Measurements from ENCODE around the gene GNAS-AS1. TPM values are rescaled to one million over a fixed set of nuclear protein-coding genes. Genes with fewer than 3 reads are reported as not detected.

Gene GNAS-AS1
- total RNA-seq, 4 donors from 2014 or later: 0.19 TPM; not detected in 3

DNA sequence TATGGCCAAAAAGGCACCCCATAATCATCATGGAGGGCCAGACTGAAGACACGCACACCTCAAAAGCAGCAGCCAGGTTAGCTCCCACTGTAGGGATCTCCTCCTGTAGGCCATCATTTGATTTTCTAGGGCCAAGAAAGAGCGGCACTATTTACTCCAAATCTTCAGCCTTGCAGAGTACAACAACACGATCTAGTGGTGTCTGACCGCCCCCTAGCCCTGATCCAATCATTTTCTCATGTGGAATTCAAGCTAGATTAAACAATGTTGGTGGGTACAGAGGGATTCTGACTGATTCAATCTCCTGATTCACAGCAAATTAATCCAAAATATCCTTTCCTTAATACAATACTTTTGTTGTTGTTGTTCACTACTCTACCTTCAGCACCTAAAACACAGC, 12.5 kb downstream of the GNAS-AS1 start:
- Histone ChIP-seq H3K36me3 (no peaks in the 10 kb centered on the region), H3K27me3 (peaks cover 79% of the 10 kb centered on the region), H3K9me3 (no peaks in the 10 kb centered on the region), H3K4me3 (no peak overlapping the region), H3K4me1 (peaks cover 0 to 19% (median 0%) of the 10 kb centered on the region in 3 donors), H3K27ac (no peak overlapping the region)
- TF ChIP-seq, protein P1, sequence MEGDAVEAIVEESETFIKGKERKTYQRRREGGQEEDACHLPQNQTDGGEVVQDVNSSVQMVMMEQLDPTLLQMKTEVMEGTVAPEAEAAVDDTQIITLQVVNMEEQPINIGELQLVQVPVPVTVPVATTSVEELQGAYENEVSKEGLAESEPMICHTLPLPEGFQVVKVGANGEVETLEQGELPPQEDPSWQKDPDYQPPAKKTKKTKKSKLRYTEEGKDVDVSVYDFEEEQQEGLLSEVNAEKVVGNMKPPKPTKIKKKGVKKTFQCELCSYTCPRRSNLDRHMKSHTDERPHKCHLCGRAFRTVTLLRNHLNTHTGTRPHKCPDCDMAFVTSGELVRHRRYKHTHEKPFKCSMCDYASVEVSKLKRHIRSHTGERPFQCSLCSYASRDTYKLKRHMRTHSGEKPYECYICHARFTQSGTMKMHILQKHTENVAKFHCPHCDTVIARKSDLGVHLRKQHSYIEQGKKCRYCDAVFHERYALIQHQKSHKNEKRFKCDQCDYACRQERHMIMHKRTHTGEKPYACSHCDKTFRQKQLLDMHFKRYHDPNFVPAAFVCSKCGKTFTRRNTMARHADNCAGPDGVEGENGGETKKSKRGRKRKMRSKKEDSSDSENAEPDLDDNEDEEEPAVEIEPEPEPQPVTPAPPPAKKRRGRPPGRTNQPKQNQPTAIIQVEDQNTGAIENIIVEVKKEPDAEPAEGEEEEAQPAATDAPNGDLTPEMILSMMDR (IDR thresholded peaks at IDR 0.05): no peak
- TF ChIP-seq POLR2A (IDR thresholded peaks at IDR 0.05): no peak
- no peak for TF ChIP-seq POLR2AphosphoS5 (IDR thresholded peaks at IDR 0.05)
- TF ChIP-seq EP300 (IDR thresholded peaks at IDR 0.05): no peak
- no peak for ATAC-seq
- WGBS, 2 donors (ENCODE audit: low coverage in 1 of 2): 59 to 80% methylated on average over 1 to 4 of the region's 4 CpGs

DNA sequence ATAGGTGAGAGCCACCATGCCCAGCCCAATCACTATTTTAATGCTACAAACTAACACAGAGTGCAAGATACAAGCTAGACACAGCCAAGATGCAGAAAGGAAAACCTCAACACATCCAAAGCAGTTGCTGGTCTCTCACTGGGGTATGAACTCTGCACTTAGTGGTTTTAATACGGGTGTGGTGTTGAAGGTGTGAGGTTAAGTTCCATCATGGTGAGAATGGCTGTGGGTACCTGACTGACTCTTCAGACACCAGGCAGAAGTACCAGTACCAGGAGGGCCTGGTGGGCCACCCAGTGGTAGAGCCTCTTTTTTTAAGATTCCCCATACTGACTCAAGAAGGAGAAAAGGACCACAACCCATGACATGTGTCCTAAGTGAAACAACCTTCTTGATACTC, 13.0 kb downstream of the GNAS-AS1 start:
- TF ChIP-seq, protein P1 (IDR thresholded peaks at IDR 0.05): no peak
- TF ChIP-seq POLR2A (IDR thresholded peaks at IDR 0.05) (no peak), EP300 (IDR thresholded peaks at IDR 0.05) (no peak), POLR2AphosphoS5 (IDR thresholded peaks at IDR 0.05) (no peak)
- Histone ChIP-seq H3K27ac (no peak overlapping the region), H3K36me3 (no peaks in the 10 kb centered on the region), H3K27me3 (peaks cover 74% of the 10 kb centered on the region), H3K4me3 (no peak overlapping the region), H3K4me1 (peaks cover 0 to 19% (median 0%) of the 10 kb centered on the region in 3 donors), H3K9me3 (no peaks in the 10 kb centered on the region)
- ATAC-seq: no peak
- WGBS, 2 donors (ENCODE audit: low coverage in 1 of 2): no CpG with 5 or more reads among the region's 1 CpG

- Histone ChIP-seq H3K27me3 (peaks cover 64% of the 10 kb centered on the region), H3K9me3 (no peaks in the 10 kb centered on the region), H3K27ac (no peak overlapping the region), H3K4me1 (peaks cover 0 to 19% (median 0%) of the 10 kb centered on the region in 3 donors), H3K36me3 (no peaks in the 10 kb centered on the region), H3K4me3 (no peak overlapping the region)
- WGBS, 2 donors (ENCODE audit: low coverage in 1 of 2): 81 to 85% methylated on average over 9 to 10 of the region's 10 CpGs
- ATAC-seq: no peak
- TF ChIP-seq, protein P1 (IDR thresholded peaks at IDR 0.05): no peak
- TF ChIP-seq POLR2AphosphoS5 (IDR thresholded peaks at IDR 0.05) (no peak), POLR2A (IDR thresholded peaks at IDR 0.05) (no peak), EP300 (IDR thresholded peaks at IDR 0.05) (no peak)
These were observed 14.0 kb downstream of the GNAS-AS1 start for GRCh38 chr20:58836616-58837204.

GRCh38 chr20:58835231-58835630, 15.5 kb downstream of the GNAS-AS1 start:
- Histone ChIP-seq H3K4me3 (no peak overlapping the region), H3K27me3 (peaks cover 49% of the 10 kb centered on the region), H3K9me3 (no peaks in the 10 kb centered on the region), H3K36me3 (no peaks in the 10 kb centered on the region), H3K27ac (no peak overlapping the region), H3K4me1 (peaks cover 0 to 14% (median 0%) of the 10 kb centered on the region in 3 donors)
- WGBS, 2 donors (ENCODE audit: low coverage in 1 of 2): 53 to 78% methylated on average over 2 of the region's 2 CpGs
- no peak for TF ChIP-seq POLR2A (IDR thresholded peaks at IDR 0.05)
- ATAC-seq: no peak

- Histone ChIP-seq H3K27ac (no peak overlapping the region), H3K36me3 (no peaks in the 10 kb centered on the region), H3K4me3 (no peak overlapping the region), H3K9me3 (no peaks in the 10 kb centered on the region), H3K4me1 (peaks cover 0 to under 1% (median 0%) of the 10 kb centered on the region in 3 donors), H3K27me3 (peaks cover 36% of the 10 kb centered on the region)
- 87 to 94% methylated on average over 3 to 10 of the region's 10 CpGs for WGBS, 2 donors (ENCODE audit: low coverage in 1 of 2)
- no peak for TF ChIP-seq EP300 (IDR thresholded peaks at IDR 0.05)
- no peak for TF ChIP-seq POLR2A (IDR thresholded peaks at IDR 0.05)
- no peak for TF ChIP-seq POLR2AphosphoS5 (IDR thresholded peaks at IDR 0.05)
- TF ChIP-seq, protein P1 (IDR thresholded peaks at IDR 0.05): no peak
- no peak for ATAC-seq
These were observed 16.8 kb downstream of the GNAS-AS1 start for GRCh38 chr20:58833921-58834320.
